PC-9 (cell line): ENCODE data around the gene SPP1.

Source experiments
- CTCF ChIP-seq: fragments of 200-600 bp; sonication (generic); conservative IDR thresholded peaks from 2 replicates; pipeline ENCODE4 v1.6.1; 2017; ENCODE audit warnings: mixed run types, antibody characterized with exemption, mild to moderate bottlenecking, moderate library complexity
- EZH2 ChIP-seq: fragments of 200-600 bp; sonication (generic); IDR thresholded peaks from 2 replicates; pipeline ENCODE4 v1.8.0; 2017; ENCODE audit warnings: antibody characterized with exemption, low read depth

DNA sequence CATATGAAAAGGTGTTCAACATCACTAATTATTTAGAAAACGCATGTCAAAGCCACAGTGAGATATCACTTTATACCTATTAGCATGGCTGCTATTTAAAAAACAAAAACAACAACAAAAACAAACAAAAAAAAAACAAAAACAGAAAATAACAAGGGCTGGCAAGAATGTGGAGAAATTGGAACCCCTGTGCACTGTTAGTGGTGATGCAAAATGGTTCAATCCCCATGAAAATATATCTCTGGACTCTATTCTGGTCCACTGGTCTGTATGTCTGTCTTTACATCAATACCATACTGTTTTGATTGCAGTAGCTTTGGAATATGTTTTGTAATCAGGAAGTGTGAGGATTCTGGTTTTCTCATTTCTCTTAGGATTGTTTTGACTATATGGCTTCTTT is 43.6 kb upstream of the SPP1 start:
- TF ChIP-seq CTCF (no peak), EZH2 (no peak)
